HepG2 (cell line): Measurements from ENCODE around the gene TFEB. TPM values are rescaled to one million over a fixed set of nuclear protein-coding genes. Genes with fewer than 3 reads are reported as not detected.

ENCODE experiments used
- CEBPB ChIP-seq: IDR thresholded peaks from 2 replicates; pipeline ENCODE4 v1.6.1; 2011; ENCODE audit warnings: low read depth, low read length, improper control_type of control experiment, borderline replicate concordance
- GPBP1L1 ChIP-seq: sonication (generic); formaldehyde crosslinking; IDR thresholded peaks from 2 replicates; pipeline ENCODE4 v1.5.0; 2020; ENCODE audit warnings: mild to moderate bottlenecking, missing genetic modification reagents
- JARID2 ChIP-seq: sonication (generic); formaldehyde crosslinking; IDR thresholded peaks from 2 replicates; pipeline ENCODE4 v1.8.1; 2023; ENCODE audit warnings: missing genetic modification reagents, inconsistent platforms; ENCODE audit not compliant: insufficient replicate concordance
- KAT8 ChIP-seq: IDR thresholded peaks from 2 replicates; pipeline ENCODE4 v1.6.1; 2016; ENCODE audit warnings: missing genetic modification reagents, missing compliant biosample characterization
- LCORL ChIP-seq, 2 experiments: fragments of 450-650 bp in 1 of 2; sonication (generic) in 1 of 2; formaldehyde crosslinking in 1 of 2; IDR thresholded peaks; 2 replicates each; pipeline versions ENCODE4 v1.5.0 to v1.6.1; 2017 to 2020; ENCODE audit warnings: antibody characterized with exemption in 1 of 2, missing genetic modification reagents in 1 of 2
- NFAT5 ChIP-seq: sonication (generic); formaldehyde crosslinking; IDR thresholded peaks from 2 replicates; pipeline ENCODE4 v1.4.0; 2020; ENCODE audit warnings: missing genetic modification reagents
- NFE2L1 ChIP-seq: sonication (generic); formaldehyde crosslinking; IDR thresholded peaks from 2 replicates; pipeline ENCODE4 v1.4.0; 2020; ENCODE audit warnings: missing genetic modification reagents, mild to moderate bottlenecking, borderline replicate concordance
- NFIC ChIP-seq: IDR thresholded peaks from 2 replicates; pipeline ENCODE4 v1.6.1; 2012; ENCODE audit warnings: mild to moderate bottlenecking, low read length, inconsistent platforms
- RFX1 ChIP-seq: fragments of 450-650 bp; IDR thresholded peaks from 2 replicates; pipeline ENCODE4 v1.6.1; 2017
- STAT5B ChIP-seq: sonication (generic); formaldehyde crosslinking; IDR thresholded peaks from 2 replicates; pipeline ENCODE4 v1.4.0; 2020; ENCODE audit warnings: missing genetic modification reagents
- TFDP2 ChIP-seq: sonication (generic); formaldehyde crosslinking; IDR thresholded peaks from 2 replicates; pipeline ENCODE4 v1.4.0; 2020; ENCODE audit warnings: missing genetic modification reagents
- ZNF276 ChIP-seq: sonication (generic); formaldehyde crosslinking; IDR thresholded peaks from 2 replicates; pipeline ENCODE4 v1.4.0; 2020; ENCODE audit warnings: mild to moderate bottlenecking, low read depth, missing genetic modification reagents
- ZNF44 ChIP-seq: sonication (generic); formaldehyde crosslinking; IDR thresholded peaks from 2 replicates; pipeline ENCODE4 v1.5.1; 2020; ENCODE audit warnings: mild to moderate bottlenecking, missing genetic modification reagents
- ZNF546 ChIP-seq: sonication (generic); formaldehyde crosslinking; conservative IDR thresholded peaks from 2 replicates; pipeline ENCODE4 v1.8.1; 2023; ENCODE audit warnings: mild to moderate bottlenecking, missing genetic modification reagents
- polyA plus RNA-seq, 8 experiments: library from polyadenylated mRNA; depleted of rRNA in 3 of 8; stranded (reverse) in 7 of 8; unstranded in 1 of 8; fragments of >200 nt; fragmentation: Illumina TruSeq in 4 of 8; extraction: Trizol in 4 of 8; gene quantifications; 2 replicates each; pipeline versions ENCODE4 v1.2.1 to v1.2.3, GENCODE V29; 2011 to 2016; ENCODE audit warnings: low read depth in 4 of 8, missing spikeins in 1 of 8, mixed read lengths in 1 of 8; ENCODE audit not compliant: insufficient read depth in 1 of 8
- total RNA-seq, 5 experiments: library from RNA; depleted of rRNA; stranded (reverse); fragments of >200 nt; fragmentation: Illumina TruSeq; extraction: Trizol; gene quantifications; 2 replicates each; pipeline ENCODE4 v1.2.3, GENCODE V29; 2016; ENCODE audit warnings: low read depth in 1 of 5
- TF ChIP-seq, protein P1 (sequence below): sonication (generic); formaldehyde crosslinking; IDR thresholded peaks from 2 replicates; pipeline ENCODE4 v1.4.0; 2020; ENCODE audit warnings: missing genetic modification reagents

The TFEB gene
- total and polyA plus RNA-seq, 2 of the 13 experiments (the other 11 are each of a cell fraction or from before 2014, with no cell fraction given): 13.3 to 18.7 TPM

DNA sequence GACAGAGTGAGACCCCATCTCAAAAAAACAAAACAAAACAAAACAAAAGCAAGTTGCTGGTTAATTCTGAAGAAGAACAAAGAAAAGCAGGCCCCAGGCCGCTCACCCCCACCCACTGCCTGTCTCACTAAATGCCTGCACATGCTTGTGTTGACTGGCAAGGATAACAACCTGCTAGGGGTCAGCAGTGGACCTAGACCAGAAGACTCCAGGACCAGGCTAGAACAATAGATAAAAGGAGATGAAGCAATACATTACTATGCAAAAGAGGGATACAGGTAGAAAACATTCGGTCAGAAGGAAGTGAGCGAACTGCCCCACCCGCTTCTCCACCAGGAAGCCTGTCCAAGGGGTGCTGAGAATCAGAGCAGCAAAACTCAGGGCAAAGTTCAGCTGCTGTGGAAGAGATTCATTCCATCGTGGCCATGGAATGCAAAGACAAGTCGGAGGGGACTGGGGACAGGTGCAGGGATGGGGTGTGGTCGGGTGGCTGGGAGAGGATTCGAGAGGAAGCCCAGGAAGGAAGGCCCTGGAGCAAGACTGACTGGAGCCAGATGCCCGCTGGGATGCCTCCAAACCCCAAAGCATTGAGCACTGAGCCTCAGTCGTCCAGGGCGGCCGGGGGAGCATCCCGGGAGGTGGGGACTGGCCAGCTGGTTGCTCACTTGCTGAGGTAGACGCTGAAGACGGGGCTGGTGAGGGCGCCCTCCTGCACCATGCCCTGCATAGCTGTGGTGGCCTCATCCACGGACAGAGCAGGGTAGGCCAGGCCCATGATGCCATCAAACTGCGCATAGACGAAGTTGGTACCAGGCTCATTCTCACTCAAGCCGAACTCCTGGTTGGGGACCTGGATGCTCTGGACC lies 6.5 kb upstream of the TFEB start (continued):
- TF ChIP-seq JARID2 (CRISPR knock-in tag): no peak
- TF ChIP-seq GPBP1L1: no peak
- no peak for TF ChIP-seq ZNF276 (CRISPR knock-in tag)
- no peak for TF ChIP-seq NFIC
- TF ChIP-seq LCORL (IDR thresholded peaks at IDR 0.05): no peak
- TF ChIP-seq LCORL (CRISPR knock-in tag; IDR thresholded peaks at IDR 0.05): peak; percentile 86
- no peak for TF ChIP-seq ZNF44 (CRISPR knock-in tag)
- TF ChIP-seq, protein P1, sequence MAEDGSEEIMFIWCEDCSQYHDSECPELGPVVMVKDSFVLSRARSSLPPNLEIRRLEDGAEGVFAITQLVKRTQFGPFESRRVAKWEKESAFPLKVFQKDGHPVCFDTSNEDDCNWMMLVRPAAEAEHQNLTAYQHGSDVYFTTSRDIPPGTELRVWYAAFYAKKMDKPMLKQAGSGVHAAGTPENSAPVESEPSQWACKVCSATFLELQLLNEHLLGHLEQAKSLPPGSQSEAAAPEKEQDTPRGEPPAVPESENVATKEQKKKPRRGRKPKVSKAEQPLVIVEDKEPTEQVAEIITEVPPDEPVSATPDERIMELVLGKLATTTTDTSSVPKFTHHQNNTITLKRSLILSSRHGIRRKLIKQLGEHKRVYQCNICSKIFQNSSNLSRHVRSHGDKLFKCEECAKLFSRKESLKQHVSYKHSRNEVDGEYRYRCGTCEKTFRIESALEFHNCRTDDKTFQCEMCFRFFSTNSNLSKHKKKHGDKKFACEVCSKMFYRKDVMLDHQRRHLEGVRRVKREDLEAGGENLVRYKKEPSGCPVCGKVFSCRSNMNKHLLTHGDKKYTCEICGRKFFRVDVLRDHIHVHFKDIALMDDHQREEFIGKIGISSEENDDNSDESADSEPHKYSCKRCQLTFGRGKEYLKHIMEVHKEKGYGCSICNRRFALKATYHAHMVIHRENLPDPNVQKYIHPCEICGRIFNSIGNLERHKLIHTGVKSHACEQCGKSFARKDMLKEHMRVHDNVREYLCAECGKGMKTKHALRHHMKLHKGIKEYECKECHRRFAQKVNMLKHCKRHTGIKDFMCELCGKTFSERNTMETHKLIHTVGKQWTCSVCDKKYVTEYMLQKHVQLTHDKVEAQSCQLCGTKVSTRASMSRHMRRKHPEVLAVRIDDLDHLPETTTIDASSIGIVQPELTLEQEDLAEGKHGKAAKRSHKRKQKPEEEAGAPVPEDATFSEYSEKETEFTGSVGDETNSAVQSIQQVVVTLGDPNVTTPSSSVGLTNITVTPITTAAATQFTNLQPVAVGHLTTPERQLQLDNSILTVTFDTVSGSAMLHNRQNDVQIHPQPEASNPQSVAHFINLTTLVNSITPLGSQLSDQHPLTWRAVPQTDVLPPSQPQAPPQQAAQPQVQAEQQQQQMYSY (CRISPR knock-in tag): no peak
- TF ChIP-seq CEBPB: peak; percentile 81
- no peak for TF ChIP-seq STAT5B (CRISPR knock-in tag)
- no peak for TF ChIP-seq NFAT5 (CRISPR knock-in tag)
- TF ChIP-seq TFDP2 (CRISPR knock-in tag): no peak
- no peak for TF ChIP-seq NFE2L1 (CRISPR knock-in tag)
- peak; percentile 32 for TF ChIP-seq KAT8
- TF ChIP-seq ZNF546 (CRISPR knock-in tag): no peak
- no peak for TF ChIP-seq RFX1
